Trophoblast cell (in vitro differentiated cells and primary cell): ENCODE measurements around the gene ROR2.

Experiments
- DNase-seq, 2 donors: peaks; one replicate each; pipeline ENCODE4 v3.0.0-alpha.2; 2016
- H2AFZ ChIP-seq: 2 replicates; pipeline ENCODE4 v1.6.1; 2013; ENCODE audit warnings: low read length, moderate library complexity, mild to moderate bottlenecking; ENCODE audit not compliant: insufficient read depth, poor library complexity
- H2AK5ac ChIP-seq: 2 replicates; pipeline ENCODE4 v1.6.1; 2013; ENCODE audit warnings: mild to moderate bottlenecking, low read length
- H2BK120ac ChIP-seq: 2 replicates; pipeline ENCODE4 v1.6.1; 2013; ENCODE audit warnings: low read length, mild to moderate bottlenecking, moderate library complexity; ENCODE audit not compliant: insufficient read depth, poor library complexity
- H2BK12ac ChIP-seq: 2 replicates; pipeline ENCODE4 v1.6.1; 2013; ENCODE audit warnings: mild to moderate bottlenecking, low read length, moderate library complexity
- H2BK5ac ChIP-seq: 2 replicates; pipeline ENCODE4 v1.6.1; 2013; ENCODE audit warnings: low read length, low read depth, moderate library complexity, mild to moderate bottlenecking; ENCODE audit not compliant: poor library complexity
- H3K14ac ChIP-seq: 2 replicates; pipeline ENCODE4 v1.6.1; 2013; ENCODE audit warnings: mild to moderate bottlenecking, low read length
- H3K18ac ChIP-seq: 2 replicates; pipeline ENCODE4 v1.6.1; 2013; ENCODE audit warnings: mild to moderate bottlenecking, low read length
- H3K23ac ChIP-seq: 2 replicates; pipeline ENCODE4 v1.6.1; 2013; ENCODE audit warnings: low read length
- H3K27ac ChIP-seq: 2 replicates; pipeline ENCODE4 v1.5.1; 2013; ENCODE audit warnings: low read depth, mild to moderate bottlenecking, inconsistent platforms, low read length, moderate library complexity
- H3K27me3 ChIP-seq: 2 replicates; pipeline ENCODE4 v1.6.1; 2013; ENCODE audit warnings: inconsistent platforms, mild to moderate bottlenecking, low read length, moderate library complexity; ENCODE audit not compliant: insufficient read depth
- H3K36me3 ChIP-seq, 2 experiments: 1 replicate in 1 of 2; 2 replicates in 1 of 2; pipeline ENCODE4 v1.6.1; 2013; ENCODE audit warnings: low read length in 2 of 2, mild to moderate bottlenecking in 2 of 2, moderate library complexity in 1 of 2; ENCODE audit not compliant: insufficient read depth in 2 of 2, control insufficient read depth in 1 of 2
- H3K4ac ChIP-seq: 2 replicates; pipeline ENCODE4 v1.6.1; 2013; ENCODE audit warnings: low read depth, mild to moderate bottlenecking, low read length, moderate library complexity
- H3K4me1 ChIP-seq, 2 experiments: 1 replicate in 1 of 2; 2 replicates in 1 of 2; pipeline ENCODE4 v1.6.1; 2013; ENCODE audit warnings: low read length in 2 of 2, mild to moderate bottlenecking in 2 of 2, moderate library complexity in 1 of 2; ENCODE audit not compliant: insufficient read depth in 2 of 2, control insufficient read depth in 1 of 2
- H3K4me2 ChIP-seq: 2 replicates; pipeline ENCODE4 v1.6.1; 2013; ENCODE audit warnings: inconsistent platforms, mild to moderate bottlenecking, low read length, moderate library complexity
- H3K4me3 ChIP-seq: 2 replicates; pipeline ENCODE4 v1.5.1; 2013; ENCODE audit warnings: mild to moderate bottlenecking, low read depth, low read length, inconsistent platforms
- H3K79me1 ChIP-seq: one replicate; pipeline ENCODE4 v1.6.1; 2013; ENCODE audit warnings: low read length
- H3K79me2 ChIP-seq: 2 replicates; pipeline ENCODE4 v1.6.1; 2013; ENCODE audit warnings: low read length, mild to moderate bottlenecking; ENCODE audit not compliant: control insufficient read depth, insufficient read depth, poor library complexity
- H3K9ac ChIP-seq: 2 replicates; pipeline ENCODE4 v1.6.1; 2013; ENCODE audit warnings: mild to moderate bottlenecking, low read length
- H3K9me3 ChIP-seq: 2 replicates; pipeline ENCODE4 v1.6.1; 2013; ENCODE audit warnings: low read depth, mild to moderate bottlenecking, control low read depth, inconsistent platforms, low read length; ENCODE audit not compliant: insufficient read depth
- H4K12ac ChIP-seq: 2 replicates; pipeline ENCODE4 v1.6.1; 2013; ENCODE audit warnings: low read depth, mild to moderate bottlenecking, low read length, moderate library complexity
- H4K8ac ChIP-seq: 2 replicates; pipeline ENCODE4 v1.6.1; 2013; ENCODE audit warnings: low read depth, mild to moderate bottlenecking, low read length, moderate library complexity
- H4K91ac ChIP-seq: one replicate; pipeline ENCODE4 v1.6.1; 2013; ENCODE audit warnings: low read depth, mild to moderate bottlenecking, low read length, moderate library complexity
- WGBS: extraction: QIAGEN DNeasy Blood & Tissue Kit; methylation state at CpG from one replicate; pipeline ENCODE4 v1.1.7; 2013; ENCODE audit warnings: missing lambda C conversion rate; ENCODE audit not compliant: insufficient read length, insufficient coverage; ENCODE audit errors: extremely low coverage; 5-methylcytosine and 5-hydroxymethylcytosine counted together

ROR2 gene

GRCh38 chr9:91690540-91691249 lies 259.3 kb downstream of the ROR2 start:
- H3K9me3 ChIP-seq = peaks cover 2% of the 10 kb centered on the region
- no peak overlapping the region for H2BK12ac ChIP-seq
- no peak overlapping the region for H4K12ac ChIP-seq
- WGBS = no CpG with 5 or more reads among the region's 5 CpGs
- no peak for DNase-seq
- H3K18ac ChIP-seq = no peak overlapping the region
- no peak overlapping the region for H2AFZ ChIP-seq
- peak overlapping the region; percentile 15 for H4K91ac ChIP-seq
- peaks cover 7 to 8% of the 10 kb centered on the region in 2 experiments for H3K4me1 ChIP-seq
- no peaks in the 10 kb centered on the region for H3K27me3 ChIP-seq
- H2BK120ac ChIP-seq = no peak overlapping the region
- no peak overlapping the region for H3K23ac ChIP-seq
- no peak overlapping the region for H3K4me3 ChIP-seq
- H3K4ac ChIP-seq = no peak overlapping the region
- no peak overlapping the region for H3K9ac ChIP-seq
- no peak overlapping the region for H2BK5ac ChIP-seq
- H3K79me2 ChIP-seq = no peaks in the 10 kb centered on the region
- peak overlapping the region; percentile 57 for H3K14ac ChIP-seq
- H3K27ac ChIP-seq = no peak overlapping the region
- no peak overlapping the region for H4K8ac ChIP-seq
- no peak overlapping the region for H3K4me2 ChIP-seq
- H3K36me3 ChIP-seq = no peaks in the 10 kb centered on the region
- peak overlapping the region; percentile 9 for H2AK5ac ChIP-seq
- H3K79me1 ChIP-seq = peaks cover 2% of the 10 kb centered on the region

GRCh38 chr9:91689006-91689405 lies 261.0 kb downstream of the ROR2 start:
- H3K36me3 ChIP-seq = no peaks in the 10 kb centered on the region
- no peak overlapping the region for H2BK5ac ChIP-seq
- H4K8ac ChIP-seq = no peak overlapping the region
- no peak overlapping the region for H3K4ac ChIP-seq
- no peaks in the 10 kb centered on the region for H3K27me3 ChIP-seq
- H3K79me2 ChIP-seq = no peaks in the 10 kb centered on the region
- H3K14ac ChIP-seq = no peak overlapping the region
- H3K4me1 ChIP-seq = peaks cover 7 to 8% of the 10 kb centered on the region in 2 experiments
- no peak overlapping the region for H3K27ac ChIP-seq
- no peak overlapping the region for H3K23ac ChIP-seq
- H3K9ac ChIP-seq = no peak overlapping the region
- H3K9me3 ChIP-seq = no peaks in the 10 kb centered on the region
- no peak overlapping the region for H4K12ac ChIP-seq
- no peak overlapping the region for H2BK12ac ChIP-seq
- no peak for DNase-seq
- no peak overlapping the region for H3K4me2 ChIP-seq
- no peak overlapping the region for H2AFZ ChIP-seq
- no peak overlapping the region for H2BK120ac ChIP-seq
- no CpG with 5 or more reads among the region's 4 CpGs for WGBS
- H3K18ac ChIP-seq = no peak overlapping the region
- no peak overlapping the region for H2AK5ac ChIP-seq
- H3K4me3 ChIP-seq = no peak overlapping the region
- H3K79me1 ChIP-seq = peaks cover 2% of the 10 kb centered on the region
- H4K91ac ChIP-seq = no peak overlapping the region

DNA sequence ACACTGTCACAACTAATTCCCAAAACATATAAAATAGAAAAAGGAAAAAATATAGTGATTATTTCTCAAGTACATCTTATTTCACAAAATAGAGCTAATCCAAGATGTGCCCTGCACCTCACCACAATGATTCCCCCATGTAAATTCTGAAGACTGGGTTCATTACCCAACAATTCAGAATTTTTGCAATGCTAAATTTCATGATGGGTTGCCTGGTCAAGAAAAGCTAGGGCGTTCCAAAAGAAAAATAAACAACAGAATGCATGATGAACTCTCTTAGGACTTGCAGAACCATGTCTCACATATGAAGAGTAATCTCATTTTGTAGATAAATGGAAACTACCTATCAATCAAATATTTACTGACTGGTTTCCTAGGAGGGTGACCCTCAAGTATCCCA lies 266.8 kb downstream of the ROR2 start:
- H2BK120ac ChIP-seq = no peak overlapping the region
- no peak overlapping the region for H2AK5ac ChIP-seq
- no CpG with 5 or more reads among the region's 1 CpG for WGBS
- H3K18ac ChIP-seq = no peak overlapping the region
- H3K4me1 ChIP-seq = peaks cover 6 to 15% of the 10 kb centered on the region in 2 experiments
- H3K27me3 ChIP-seq = no peaks in the 10 kb centered on the region
- H3K79me1 ChIP-seq = peaks cover 17% of the 10 kb centered on the region
- no peak overlapping the region for H3K4me2 ChIP-seq
- no peak overlapping the region for H2BK5ac ChIP-seq
- no peak overlapping the region for H2BK12ac ChIP-seq
- no peak overlapping the region for H3K9ac ChIP-seq
- no peak overlapping the region for H3K4ac ChIP-seq
- H3K4me3 ChIP-seq = no peak overlapping the region
- no peak overlapping the region for H4K12ac ChIP-seq
- no peaks in the 10 kb centered on the region for H3K9me3 ChIP-seq
- no peak overlapping the region for H4K8ac ChIP-seq
- no peaks in the 10 kb centered on the region for H3K79me2 ChIP-seq
- no peak for DNase-seq
- H3K27ac ChIP-seq = no peak overlapping the region
- no peak overlapping the region for H3K14ac ChIP-seq
- no peak overlapping the region for H4K91ac ChIP-seq
- no peak overlapping the region for H3K23ac ChIP-seq
- no peak overlapping the region for H2AFZ ChIP-seq
- H3K36me3 ChIP-seq = no peaks in the 10 kb centered on the region

GRCh38 chr9:91682806-91683205 lies 267.2 kb downstream of the ROR2 start:
- peak; percentile 98 to 99 for DNase-seq
- H4K8ac ChIP-seq = no peak overlapping the region
- no peak overlapping the region for H3K23ac ChIP-seq
- H3K4me3 ChIP-seq = no peak overlapping the region
- no peak overlapping the region for H3K9ac ChIP-seq
- H2AFZ ChIP-seq = no peak overlapping the region
- no peak overlapping the region for H3K4ac ChIP-seq
- no peaks in the 10 kb centered on the region for H3K79me2 ChIP-seq
- WGBS = no CpG with 5 or more reads among the region's 6 CpGs
- no peak overlapping the region for H2BK120ac ChIP-seq
- no peaks in the 10 kb centered on the region for H3K36me3 ChIP-seq
- no peak overlapping the region for H4K12ac ChIP-seq
- H3K27ac ChIP-seq = no peak overlapping the region
- H3K4me1 ChIP-seq = peaks cover 8 to 17% of the 10 kb centered on the region in 2 experiments
- no peak overlapping the region for H2AK5ac ChIP-seq
- H3K4me2 ChIP-seq = no peak overlapping the region
- H3K79me1 ChIP-seq = peaks cover 19% of the 10 kb centered on the region
- H4K91ac ChIP-seq = no peak overlapping the region
- H3K14ac ChIP-seq = no peak overlapping the region
- no peaks in the 10 kb centered on the region for H3K27me3 ChIP-seq
- no peak overlapping the region for H2BK12ac ChIP-seq
- H3K9me3 ChIP-seq = no peaks in the 10 kb centered on the region
- H2BK5ac ChIP-seq = no peak overlapping the region
- H3K18ac ChIP-seq = no peak overlapping the region
